Fibroblast of lung (primary cell): ENCODE results near the gene DAAM1. TPM values are rescaled to one million over a fixed set of nuclear protein-coding genes. Genes with fewer than 3 reads are reported as not detected.

Source experiments
- DNase-seq, 2 donors: peaks; one replicate each; pipeline versions ENCODE4 v3.0.0 to v3.0.0-alpha.2; 2010; ENCODE audit warnings: low read depth in 2 of 2
- H2AFZ ChIP-seq: 2 replicates; pipeline ENCODE4 v1.5.1; 2012; ENCODE audit warnings: low read length, control low read depth, inconsistent platforms
- H3K27ac ChIP-seq: 2 replicates; pipeline ENCODE4 v1.5.1; 2011; ENCODE audit warnings: low read length, control low read depth; ENCODE audit not compliant: insufficient read depth
- H3K27me3 ChIP-seq: 2 replicates; pipeline ENCODE4 v1.5.1; 2011; ENCODE audit warnings: mild to moderate bottlenecking, low read length; ENCODE audit not compliant: control insufficient read depth, insufficient read depth
- H3K36me3 ChIP-seq: 2 replicates; pipeline ENCODE4 v1.5.1; 2011; ENCODE audit warnings: low read length; ENCODE audit not compliant: control insufficient read depth, insufficient read depth
- H3K4me1 ChIP-seq: 2 replicates; pipeline ENCODE4 v1.5.1; 2011; ENCODE audit warnings: low read length; ENCODE audit not compliant: control insufficient read depth, insufficient read depth; ENCODE audit errors: extremely low read depth
- H3K4me2 ChIP-seq: 2 replicates; pipeline ENCODE4 v1.5.1; 2011; ENCODE audit warnings: low read length, control low read depth; ENCODE audit not compliant: insufficient read depth; ENCODE audit errors: extremely low read depth
- H3K4me3 ChIP-seq, 4 experiments: fragments of 200-600 bp in 1 of 4; sonication (generic) in 1 of 4; replicated peaks in 1 of 4; 2 replicates each; pipeline ENCODE4 v1.5.1; 2011 to 2016; ENCODE audit warnings: low read length in 4 of 4, low read depth in 3 of 4, mild to moderate bottlenecking in 3 of 4, control low read depth in 2 of 4, inconsistent platforms in 1 of 4, mixed read lengths in 1 of 4; ENCODE audit not compliant: insufficient read depth in 1 of 4; ENCODE audit errors: control extremely low read depth in 1 of 4
- H3K79me2 ChIP-seq: 2 replicates; pipeline ENCODE4 v1.5.1; 2012; ENCODE audit warnings: mild to moderate bottlenecking, low read length, inconsistent platforms; ENCODE audit not compliant: control insufficient read depth, insufficient read depth
- H3K9ac ChIP-seq: 2 replicates; pipeline ENCODE4 v1.5.1; 2011; ENCODE audit warnings: mild to moderate bottlenecking, low read length, control low read depth; ENCODE audit not compliant: insufficient read depth
- H3K9me3 ChIP-seq: 2 replicates; pipeline ENCODE4 v1.5.1; 2012; ENCODE audit warnings: low read depth, low read length; ENCODE audit not compliant: control insufficient read depth, insufficient read depth
- H4K20me1 ChIP-seq: 2 replicates; pipeline ENCODE4 v1.5.1; 2011; ENCODE audit warnings: low read length; ENCODE audit not compliant: control insufficient read depth, insufficient read depth; ENCODE audit errors: extremely low read depth
- CTCF ChIP-seq, 2 donors: IDR thresholded peaks in 1 of 2; conservative IDR thresholded peaks in 1 of 2; 1 replicate in 1 of 2; 2 replicates in 1 of 2; pipeline ENCODE4 v1.5.1; 2011 to 2012; ENCODE audit warnings: low read length in 2 of 2, control low read depth in 1 of 2, inconsistent platforms in 1 of 2, low read depth in 1 of 2, mild to moderate bottlenecking in 1 of 2
- EZH2 ChIP-seq: IDR thresholded peaks from 2 replicates; pipeline ENCODE4 v1.5.1; 2012; ENCODE audit warnings: low read length, control low read depth, mild to moderate bottlenecking; ENCODE audit errors: missing control alignments
- polyA plus RNA-seq, 2 donors: library from polyadenylated mRNA; depleted of rRNA in 1 of 2; stranded (reverse) in 1 of 2; unstranded in 1 of 2; fragments of >200 nt; gene quantifications; 2 replicates each; pipeline ENCODE4 v1.2.1, GENCODE V29; 2011 to 2012; ENCODE audit warnings: missing spikeins in 1 of 2
- total RNA-seq: library from RNA; depleted of rRNA; stranded (reverse); fragments of >200 nt; gene quantifications from 2 replicates; pipeline ENCODE4 v1.2.1, GENCODE V29; 2014

DAAM1 gene
- total and polyA plus RNA-seq, 2 donors (not counting 1 experiment from before 2014, with no cell fraction given): 15.5 to 36.3 TPM

- H3K27ac ChIP-seq: no peak overlapping the region
- no peak overlapping the region for H3K9ac ChIP-seq
- no peak overlapping the region for H3K4me3 ChIP-seq
- no peak for TF ChIP-seq CTCF (conservative IDR thresholded peaks at IDR 0.05 in 1 of 2, IDR thresholded peaks at IDR 0.05 in 1 of 2; ENCODE audit: low read depth in 1 of 2, low read length in 2 of 2)
- TF ChIP-seq EZH2: no peak
- H4K20me1 ChIP-seq: no peaks in the 10 kb centered on the region
- H3K36me3 ChIP-seq: peaks cover 4% of the 10 kb centered on the region
- H2AFZ ChIP-seq: no peak overlapping the region
- H3K4me2 ChIP-seq: peak overlapping the region; percentile 34
- no peaks in the 10 kb centered on the region for H3K79me2 ChIP-seq
- H3K9me3 ChIP-seq: no peaks in the 10 kb centered on the region
- peak in 1 of 2 donors; percentile 57 for DNase-seq
- H3K4me1 ChIP-seq: peaks cover 6% of the 10 kb centered on the region
- H3K27me3 ChIP-seq: no peaks in the 10 kb centered on the region
Observed at GRCh38 chr14:59363531-59364226, 175.2 kb downstream of the DAAM1 start.

GRCh38 chr14:59370158-59370742 is 181.8 kb downstream of the DAAM1 start:
- no peaks in the 10 kb centered on the region for H4K20me1 ChIP-seq
- no peak for DNase-seq
- H2AFZ ChIP-seq: no peak overlapping the region
- no peaks in the 10 kb centered on the region for H3K79me2 ChIP-seq
- no peak overlapping the region for H3K4me2 ChIP-seq
- no peaks in the 10 kb centered on the region for H3K4me1 ChIP-seq
- no peak for TF ChIP-seq CTCF (conservative IDR thresholded peaks at IDR 0.05 in 1 of 2, IDR thresholded peaks at IDR 0.05 in 1 of 2; ENCODE audit: low read depth in 1 of 2, low read length in 2 of 2)
- TF ChIP-seq EZH2: no peak
- H3K36me3 ChIP-seq: peaks cover 3% of the 10 kb centered on the region
- H3K4me3 ChIP-seq: no peak overlapping the region
- H3K27me3 ChIP-seq: no peaks in the 10 kb centered on the region
- H3K27ac ChIP-seq: no peak overlapping the region
- no peaks in the 10 kb centered on the region for H3K9me3 ChIP-seq
- H3K9ac ChIP-seq: no peak overlapping the region

GRCh38 chr14:59371771-59372170 is 183.3 kb downstream of the DAAM1 start:
- H3K27ac ChIP-seq: no peak overlapping the region
- no peaks in the 10 kb centered on the region for H3K9me3 ChIP-seq
- no peaks in the 10 kb centered on the region for H3K27me3 ChIP-seq
- H3K79me2 ChIP-seq: no peaks in the 10 kb centered on the region
- TF ChIP-seq CTCF (conservative IDR thresholded peaks at IDR 0.05 in 1 of 2, IDR thresholded peaks at IDR 0.05 in 1 of 2; ENCODE audit: low read depth in 1 of 2, low read length in 2 of 2) (no peak), EZH2 (no peak)
- H2AFZ ChIP-seq: no peak overlapping the region
- H3K4me3 ChIP-seq: no peak overlapping the region
- no peak overlapping the region for H3K4me2 ChIP-seq
- no peaks in the 10 kb centered on the region for H3K4me1 ChIP-seq
- no peaks in the 10 kb centered on the region for H4K20me1 ChIP-seq
- no peak overlapping the region for H3K9ac ChIP-seq
- no peak for DNase-seq
- H3K36me3 ChIP-seq: peaks cover 3% of the 10 kb centered on the region
